Right lobe of liver (tissue), 4 donors: ENCODE measurements around the gene LIX1.
"Not testable (repeated sequence)": the region's sequence is repeated elsewhere in the genome, so short reads cannot be mapped to it uniquely, and the experiment has no call there.

Experiments used
- CTCF ChIP-seq, 4 donors: fragments of 200-600 bp in 3 of 4; fragments of 450-650 bp in 1 of 4; IDR thresholded peaks; one replicate each; pipeline versions ENCODE4 v1.5.1 to v1.8.0; 2016 to 2022; ENCODE audit warnings: antibody characterized with exemption in 4 of 4, mild to moderate bottlenecking in 2 of 4
- POLR2A ChIP-seq: fragments of 450-650 bp; IDR thresholded peaks from one replicate; pipeline ENCODE4 v1.6.1; 2017; ENCODE audit warnings: antibody characterized with exemption, mild to moderate bottlenecking
- donor health status: DM: no; HTN: no; CAD: no.
- donor health status: DM: no; HTN: no; CAD: no.
- donor health status: DM: no; HTN: yes; CAD: no.

- not testable (repeated sequence) for TF ChIP-seq POLR2A; CTCF (IDR thresholded peaks at IDR 0.05)
Measured at GRCh38 chr5:97189523-97189922, 47.1 kb upstream of the LIX1 start.
